Activated CD4-positive, alpha-beta T cell treated with anti-CD3 and anti-CD28 coated beads, Interleukin-2, amount 50 U/mL, for 24 hours (primary cell): Measurements from ENCODE around the gene PTPN7.

Experiments used
- DNase-seq, 2 donors: peaks; one replicate each; pipeline ENCODE4 v3.0.0-alpha.2; 2020; ENCODE audit warnings: low read depth in 1 of 2, low spot score in 1 of 2

Gene PTPN7

DNA sequence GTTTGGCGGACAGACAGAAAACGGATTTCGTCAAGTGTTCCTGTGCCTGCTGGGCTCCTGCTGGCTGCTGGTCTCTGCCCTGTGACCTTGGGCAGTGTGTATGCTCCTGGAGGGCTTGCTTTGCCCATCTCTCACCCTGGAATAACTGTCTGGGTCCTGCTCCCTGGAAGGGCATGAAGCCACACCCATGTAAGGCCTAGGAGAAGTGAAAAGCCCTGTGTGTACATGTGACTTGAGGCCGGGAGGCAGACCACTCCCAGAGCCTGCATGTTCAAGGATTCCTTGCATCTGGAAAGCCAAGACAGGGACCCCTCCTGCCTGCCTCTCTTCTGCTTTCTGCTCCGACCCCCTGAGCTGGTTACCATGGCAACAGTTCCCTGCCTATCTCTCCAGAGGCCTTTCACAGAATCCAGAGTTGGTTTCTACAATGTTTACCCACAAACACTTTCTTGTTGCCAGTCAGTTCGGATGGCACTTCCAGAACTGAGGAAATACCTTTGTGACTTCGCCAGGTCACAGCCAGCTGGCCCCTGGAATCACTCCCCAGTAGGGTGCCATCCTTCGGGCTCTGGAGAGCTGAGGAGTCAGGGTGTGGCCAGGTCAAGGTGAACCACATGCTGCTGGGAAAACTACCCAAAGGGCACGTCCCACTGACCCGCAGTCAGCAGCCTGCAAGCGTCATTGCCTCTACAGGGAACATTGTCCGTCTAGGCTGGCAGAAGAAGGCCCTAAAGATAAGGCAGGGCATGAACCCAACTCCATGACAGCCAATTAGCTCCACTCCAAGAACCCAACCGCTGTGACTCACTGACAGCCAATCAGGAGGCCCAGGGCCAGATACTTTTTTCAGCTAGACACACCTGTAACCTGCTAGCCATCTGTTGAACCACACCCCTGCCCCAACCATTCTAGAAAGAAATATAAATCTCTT, 52.3 kb downstream of the PTPN7 start:
- no peak for DNase-seq

DNA sequence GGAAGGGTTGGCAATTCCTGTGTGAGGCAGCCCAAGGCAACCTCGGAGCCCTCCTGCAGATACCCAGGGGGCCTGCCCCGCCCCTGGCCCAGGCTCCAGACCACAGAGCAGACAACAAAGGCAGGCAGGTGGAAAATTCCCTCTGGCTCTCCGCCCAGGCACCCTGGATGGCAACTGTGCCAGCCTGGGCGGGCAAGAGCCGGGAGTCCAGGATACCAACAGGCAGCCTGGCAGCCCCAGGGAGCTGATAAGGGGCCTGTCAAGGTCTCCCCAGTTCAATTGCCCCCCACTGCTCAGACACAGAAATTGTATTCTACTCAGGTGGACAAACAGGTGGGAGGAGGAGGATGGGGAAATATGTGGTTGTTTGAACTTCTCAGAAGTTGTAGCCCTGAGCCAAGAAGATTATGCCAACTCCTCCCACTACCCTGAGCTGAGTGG, 53.1 kb downstream of the PTPN7 start:
- no peak for DNase-seq

DNA sequence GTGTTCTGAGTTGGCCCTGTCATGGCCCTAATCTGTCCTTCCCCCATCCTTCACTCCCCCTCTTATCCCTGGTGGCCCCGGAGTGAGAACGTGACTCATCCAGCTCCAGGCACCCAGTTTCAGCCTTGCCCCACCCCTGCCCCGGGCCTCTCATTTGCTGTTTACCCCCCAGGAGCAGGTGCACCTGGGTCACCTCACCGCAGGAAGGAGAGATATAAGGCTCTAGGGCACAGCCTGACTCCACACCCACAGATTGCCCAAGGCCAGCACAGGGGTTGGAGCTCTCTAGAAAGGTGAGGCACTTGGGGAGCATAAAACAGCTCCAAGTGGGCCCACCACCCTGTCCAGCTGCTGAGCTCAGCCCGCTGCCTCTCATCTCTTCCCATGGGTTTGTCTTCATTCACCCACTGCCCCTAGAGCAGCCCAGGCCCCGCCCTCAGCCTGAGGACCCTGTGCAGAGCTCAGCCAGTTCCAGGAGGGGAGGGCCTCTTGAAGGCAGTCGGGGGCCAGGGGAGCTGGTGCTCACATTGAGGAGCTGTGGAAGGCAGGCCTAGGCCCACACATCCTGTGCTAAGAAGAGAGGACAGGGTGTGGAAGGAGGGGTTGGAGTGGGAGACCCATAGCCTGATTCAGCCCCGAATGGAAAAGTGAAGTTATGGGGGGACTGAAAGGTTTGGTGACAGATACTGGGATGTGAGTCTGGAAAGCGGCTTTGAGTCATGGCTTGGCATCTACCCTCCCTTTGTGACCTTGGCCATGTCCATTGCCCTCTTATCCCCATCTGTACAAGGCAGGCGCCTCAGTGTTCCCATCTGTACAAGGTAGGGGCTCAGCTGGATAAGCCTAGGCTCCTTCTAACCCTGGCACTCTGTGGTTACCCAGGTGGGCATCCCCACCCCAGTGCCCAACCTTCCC, 53.8 kb downstream of the PTPN7 start:
- no peak for DNase-seq

DNA sequence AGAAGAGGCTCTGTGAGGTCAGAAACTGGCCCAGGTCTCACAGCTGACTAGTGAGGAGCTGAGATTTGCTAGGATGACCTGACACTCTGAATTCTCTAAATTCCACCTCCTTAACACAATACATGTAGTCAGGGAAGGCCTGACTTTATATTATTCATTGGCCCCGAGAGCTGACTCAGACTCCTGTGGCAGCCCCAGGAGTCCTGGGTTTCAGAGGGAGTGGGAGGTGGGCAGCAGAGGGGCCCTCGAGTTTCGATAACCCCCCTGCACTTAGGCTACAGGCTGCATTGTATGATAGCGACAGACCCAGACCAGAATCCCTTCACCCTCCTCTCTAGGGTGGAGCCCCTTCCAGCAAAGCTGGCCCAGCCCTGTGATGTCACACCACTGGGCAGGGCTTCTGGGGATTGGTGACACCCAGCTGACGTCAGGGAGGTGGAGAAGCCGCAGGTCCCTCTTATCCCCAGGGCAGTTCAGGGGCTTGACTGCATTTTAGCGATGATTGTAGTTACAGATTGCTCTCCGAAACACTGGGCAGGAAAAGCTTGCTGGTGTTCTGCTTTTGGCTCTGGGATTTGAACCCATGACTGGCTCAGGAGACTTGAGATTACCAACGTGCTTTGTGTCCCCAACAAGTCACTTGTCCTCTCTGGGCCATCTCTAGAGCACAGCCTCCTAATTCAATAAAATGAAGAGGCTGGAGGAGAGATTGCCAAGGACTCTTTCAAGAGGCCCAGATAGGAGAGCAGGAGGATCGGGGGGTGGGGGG, 54.6 kb downstream of the PTPN7 start:
- no peak for DNase-seq

DNA sequence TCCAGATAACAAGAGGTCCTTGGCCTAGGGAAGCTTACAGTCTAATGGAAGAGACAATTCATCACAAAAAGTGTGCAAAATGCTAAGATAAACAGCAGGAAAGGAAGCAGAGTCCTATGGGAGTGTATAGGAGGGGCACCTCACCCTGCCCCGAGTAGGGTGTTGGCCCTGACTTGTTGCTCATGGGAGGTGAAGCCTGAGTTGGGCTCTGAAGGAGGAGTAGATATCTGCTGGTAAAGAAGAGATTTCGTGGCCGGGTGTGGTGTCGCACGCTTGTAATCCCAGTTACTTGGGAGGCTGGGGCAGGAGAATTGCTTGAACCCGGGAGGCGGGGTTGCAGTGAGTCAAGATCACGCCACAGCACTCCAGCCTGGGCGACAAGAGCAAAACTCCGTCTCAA, 56.3 kb downstream of the PTPN7 start:
- no peak for DNase-seq

DNA sequence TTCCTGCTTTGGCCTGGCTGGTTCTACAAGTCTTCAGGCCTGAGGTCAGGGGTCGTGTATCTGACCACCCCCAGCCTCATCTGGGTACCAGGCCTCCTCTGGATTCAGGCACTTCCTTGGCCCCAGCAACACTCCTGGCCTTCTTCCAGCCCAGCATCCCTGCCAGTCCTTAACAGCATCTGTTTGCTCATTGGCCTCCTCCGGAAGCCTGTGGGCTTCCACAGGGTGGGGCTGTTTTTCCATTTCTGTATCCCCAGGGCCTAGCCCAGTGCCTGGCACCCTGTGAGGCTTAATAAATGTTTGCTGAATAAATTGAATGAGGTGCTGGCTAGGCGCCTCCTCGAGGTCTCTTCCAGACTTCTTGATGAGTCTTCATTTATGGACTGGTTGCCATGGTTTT, 59.2 kb downstream of the PTPN7 start:
- DNase-seq, result no peak
